ENCODE measurements around the gene PRR20G. TPM values are rescaled to one million over a fixed set of nuclear protein-coding genes. Genes with fewer than 3 reads are reported as not detected.

Gene PRR20G
- total RNA-seq, 1 donor from 2014 or later = not detected

GRCh38 chr3:127263586-127264231 lies 24.1 kb downstream of the PRR20G start:
- Mint-ChIP-seq H3K4me1 (ENCODE audit: low read depth) (no peaks in the 10 kb centered on the region), H3K27ac (no peak overlapping the region), H3K4me3 (ENCODE audit: low read depth) (no peak overlapping the region), H3K9me3 (ENCODE audit: low read depth) (peaks cover under 1% of the 10 kb centered on the region), H3K27me3 (peaks cover 30% of the 10 kb centered on the region), H3K36me3 (ENCODE audit: insufficient read depth) (no peaks in the 10 kb centered on the region)
- TF ChIP-seq CTCF (IDR thresholded peaks at IDR 0.05; ENCODE audit: unreplicated experiment) = no peak
- DNase-seq (ENCODE audit: low spot score, unreplicated experiment) = no peak

GRCh38 chr3:127263037-127263436 lies 24.8 kb downstream of the PRR20G start:
- TF ChIP-seq CTCF (IDR thresholded peaks at IDR 0.05; ENCODE audit: unreplicated experiment) = no peak
- H3K4me1 Mint-ChIP-seq (ENCODE audit: low read depth) = no peaks in the 10 kb centered on the region
- DNase-seq (ENCODE audit: low spot score, unreplicated experiment) = no peak
- peaks cover 30% of the 10 kb centered on the region for H3K27me3 Mint-ChIP-seq
- no peak overlapping the region for H3K4me3 Mint-ChIP-seq (ENCODE audit: low read depth)
- H3K36me3 Mint-ChIP-seq (ENCODE audit: insufficient read depth) = no peaks in the 10 kb centered on the region
- no peak overlapping the region for H3K27ac Mint-ChIP-seq
- H3K9me3 Mint-ChIP-seq (ENCODE audit: low read depth) = no peaks in the 10 kb centered on the region

- no peak for DNase-seq (ENCODE audit: low spot score, unreplicated experiment)
- H3K27ac Mint-ChIP-seq = no peak overlapping the region
- H3K4me1 Mint-ChIP-seq (ENCODE audit: low read depth) = no peaks in the 10 kb centered on the region
- H3K27me3 Mint-ChIP-seq = peaks cover 30% of the 10 kb centered on the region
- H3K4me3 Mint-ChIP-seq (ENCODE audit: low read depth) = no peak overlapping the region
- no peaks in the 10 kb centered on the region for H3K36me3 Mint-ChIP-seq (ENCODE audit: insufficient read depth)
- H3K9me3 Mint-ChIP-seq (ENCODE audit: low read depth) = no peaks in the 10 kb centered on the region
- no peak for TF ChIP-seq CTCF (IDR thresholded peaks at IDR 0.05; ENCODE audit: unreplicated experiment)
Observed at GRCh38 chr3:127262533-127262932, 25.3 kb downstream of the PRR20G start.

- Mint-ChIP-seq H3K4me3 (ENCODE audit: low read depth) (no peak overlapping the region), H3K4me1 (ENCODE audit: low read depth) (no peaks in the 10 kb centered on the region), H3K36me3 (ENCODE audit: insufficient read depth) (no peaks in the 10 kb centered on the region), H3K27ac (no peak overlapping the region), H3K9me3 (ENCODE audit: low read depth) (no peaks in the 10 kb centered on the region), H3K27me3 (peaks cover 26% of the 10 kb centered on the region)
- DNase-seq (ENCODE audit: low spot score, unreplicated experiment) = no peak
- no peak for TF ChIP-seq CTCF (IDR thresholded peaks at IDR 0.05; ENCODE audit: unreplicated experiment)
Observed at GRCh38 chr3:127261925-127262324, 25.9 kb downstream of the PRR20G start.

- H3K27me3 Mint-ChIP-seq = peaks cover 23% of the 10 kb centered on the region
- H3K4me3 Mint-ChIP-seq (ENCODE audit: low read depth) = no peak overlapping the region
- H3K36me3 Mint-ChIP-seq (ENCODE audit: insufficient read depth) = no peaks in the 10 kb centered on the region
- H3K9me3 Mint-ChIP-seq (ENCODE audit: low read depth) = no peaks in the 10 kb centered on the region
- H3K4me1 Mint-ChIP-seq (ENCODE audit: low read depth) = no peaks in the 10 kb centered on the region
- H3K27ac Mint-ChIP-seq = no peak overlapping the region
- TF ChIP-seq CTCF (IDR thresholded peaks at IDR 0.05; ENCODE audit: unreplicated experiment) = no peak
- DNase-seq (ENCODE audit: low spot score, unreplicated experiment) = no peak
Observed at GRCh38 chr3:127260826-127261555, 26.9 kb downstream of the PRR20G start.

All from progenitor cell of endocrine pancreas (in vitro differentiated cells).